OCI-LY7 (cell line): Measurements from ENCODE around the gene ALOX5. TPM values are rescaled to one million over a fixed set of nuclear protein-coding genes. Genes with fewer than 3 reads are reported as not detected.

Source experiments
- BruUV-seq: library from RNA; stranded (reverse); fragments of 400-500 nt; replicated peaks from 2 replicates; lab custom pipeline; 2021; lab: Mats Ljungman, UMichigan
- CTCF ChIA-PET: fragments of 300-600 bp; sonication (Branson Sonifier 250); formaldehyde crosslinking; loops from one replicate; lab custom pipeline; 2022; ENCODE audit warnings: antibody characterized with exemption; ENCODE audit not compliant: unreplicated experiment; lab: Charles Lee
- POLR2A ChIA-PET: fragments of 300-600 bp; sonication (Branson Sonifier 250); formaldehyde crosslinking; loops from one replicate; lab custom pipeline; 2022; ENCODE audit warnings: antibody characterized with exemption; lab: Charles Lee
- DNase-seq: peaks from one replicate; pipeline ENCODE4 v3.0.0-alpha.2; 2015; ENCODE audit warnings: low spot score
- H2AFZ ChIP-seq: fragments of 200-600 bp; sonication (generic), shearing (Covaris generic); 2 replicates; pipeline ENCODE4 v1.6.1; 2014; ENCODE audit warnings: mild to moderate bottlenecking, antibody characterized with exemption, low read length, moderate library complexity
- H3K27ac ChIP-seq: fragments of 200-600 bp; sonication (generic); 2 replicates; pipeline ENCODE4 v1.5.1; 2014; ENCODE audit warnings: mixed run types, low read depth, mild to moderate bottlenecking, moderate library complexity, low read length, inconsistent platforms; ENCODE audit not compliant: poor library complexity, severe bottlenecking
- H3K36me3 ChIP-seq: fragments of 200-600 bp; sonication (generic); 2 replicates; pipeline ENCODE4 v1.6.1; 2014; ENCODE audit warnings: mild to moderate bottlenecking, antibody characterized with exemption, low read length, moderate library complexity, mixed read lengths; ENCODE audit not compliant: insufficient read depth
- H3K4me1 ChIP-seq: fragments of 200-600 bp; sonication (generic); 2 replicates; pipeline ENCODE4 v1.5.1; 2014; ENCODE audit warnings: mild to moderate bottlenecking, low read length; ENCODE audit not compliant: insufficient read depth, poor library complexity, severe bottlenecking
- H3K4me2 ChIP-seq: fragments of 200-600 bp; sonication (generic); 2 replicates; pipeline ENCODE4 v1.6.1; 2014; ENCODE audit warnings: mild to moderate bottlenecking, low read length
- H3K4me3 ChIP-seq: fragments of 200-600 bp; sonication (generic); 2 replicates; pipeline ENCODE4 v1.5.1; 2014; ENCODE audit warnings: mild to moderate bottlenecking, low read depth, low read length; ENCODE audit not compliant: poor library complexity, severe bottlenecking
- H3K79me2 ChIP-seq: fragments of 200-600 bp; sonication (generic); 2 replicates; pipeline ENCODE4 v1.6.1; 2016; ENCODE audit warnings: low read depth, mild to moderate bottlenecking, low read length, moderate library complexity, mixed read lengths; ENCODE audit not compliant: insufficient read depth
- H3K9me2 ChIP-seq: fragments of 200-600 bp; sonication (generic); 2 replicates; pipeline ENCODE4 v1.6.1; 2016; ENCODE audit warnings: mild to moderate bottlenecking, low read length, mixed read lengths; ENCODE audit not compliant: insufficient read depth
- H3K9me3 ChIP-seq: fragments of 200-600 bp; sonication (generic); 2 replicates; pipeline ENCODE4 v1.6.1; 2014; ENCODE audit warnings: mild to moderate bottlenecking, mixed run types, low read length, mixed read lengths
- H4K20me1 ChIP-seq: fragments of 200-600 bp; sonication (generic); 2 replicates; pipeline ENCODE4 v1.6.1; 2014; ENCODE audit warnings: mild to moderate bottlenecking, antibody characterized with exemption, low read length, moderate library complexity, mixed read lengths; ENCODE audit not compliant: insufficient read depth
- EZH2phosphoT487 ChIP-seq: fragments of 200-600 bp; sonication (generic); IDR thresholded peaks from 2 replicates; pipeline ENCODE4 v1.6.1; 2018; ENCODE audit warnings: low read depth, borderline replicate concordance, mild to moderate bottlenecking, mixed run types, antibody characterized with exemption, low read length, moderate library complexity, mixed read lengths
- intact Hi-C: fragments of 100-400 bp; cut with micrococcal nuclease; formaldehyde crosslinking; loops from one replicate; pipeline ENCODE4 v1.10.0; 2022; ENCODE audit not compliant: unreplicated experiment
- total RNA-seq, 2 experiments: library from RNA; depleted of rRNA in 1 of 2; stranded (reverse); fragments of >200 nt in 1 of 2; shearing (Covaris generic) in 1 of 2; gene quantifications; 2 replicates each; pipeline ENCODE4 v1.2.3, GENCODE V29; 2014 to 2022
- TF ChIP-seq, protein P1 (sequence below): fragments of 200-600 bp; sonication (generic); conservative IDR thresholded peaks from 2 replicates; pipeline ENCODE4 v1.5.1; 2014; ENCODE audit warnings: mild to moderate bottlenecking, antibody characterized with exemption, low read length, moderate library complexity, mixed read lengths

Gene ALOX5
- total RNA-seq, 2 experiments from 2014 or later: 139 to 164 TPM

DNA sequence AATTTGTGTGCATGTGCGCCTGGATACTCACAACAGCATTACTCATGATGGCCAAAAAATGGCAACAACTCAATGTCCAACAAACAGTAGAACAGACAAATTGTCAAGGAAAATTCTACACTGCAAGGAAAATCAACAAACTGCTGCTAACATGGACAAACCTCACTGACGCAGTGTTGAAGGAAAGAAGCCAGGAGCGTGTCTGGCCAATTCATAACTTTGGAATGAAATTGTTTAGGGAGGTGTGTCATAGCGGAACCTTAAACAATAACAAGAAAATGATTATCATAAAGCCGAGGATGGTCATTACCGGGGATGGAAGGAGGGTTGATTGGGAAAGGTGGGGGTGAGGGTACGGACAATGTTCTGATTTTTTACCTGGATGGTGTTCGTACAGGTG is 29.1 kb downstream of the ALOX5 start:
- BruUV-seq: no TSS peak

DNA sequence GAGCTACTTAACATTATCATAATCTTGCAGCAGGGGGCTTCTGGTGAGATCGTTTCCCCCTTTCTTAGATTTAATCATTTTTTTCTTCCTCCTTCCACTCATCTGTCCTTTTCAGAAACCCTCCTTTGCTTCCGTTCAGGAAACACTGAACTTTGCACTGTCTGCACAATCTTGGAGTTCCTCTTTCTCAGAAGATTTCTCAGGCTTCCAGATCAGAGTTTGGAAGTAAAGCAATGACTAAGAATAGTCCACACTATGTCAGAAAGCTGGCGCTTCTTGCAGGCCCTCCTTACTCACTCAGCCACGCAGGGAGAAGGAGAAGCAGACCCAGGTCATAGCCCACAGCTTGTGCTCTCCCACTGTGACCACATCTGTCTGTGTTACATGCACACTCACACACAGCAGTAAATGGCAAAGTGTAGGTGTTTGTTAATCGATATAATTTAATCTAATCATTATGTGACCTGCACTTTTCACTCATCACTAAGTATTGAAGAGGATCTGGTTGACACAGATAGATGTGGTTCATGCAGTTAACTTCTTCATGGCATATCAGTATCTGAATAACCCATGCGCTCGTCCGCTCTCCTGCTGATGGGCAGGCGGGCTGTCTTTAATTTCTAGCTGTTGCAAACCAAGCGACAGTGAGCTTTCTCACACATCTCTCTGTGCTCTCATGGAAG is 30.2 kb downstream of the ALOX5 start:
- Histone ChIP-seq H3K4me1 (no peaks in the 10 kb centered on the region), H3K9me2 (no peaks in the 10 kb centered on the region), H2AFZ (no peak overlapping the region), H4K20me1 (no peaks in the 10 kb centered on the region), H3K79me2 (peaks cover 17% of the 10 kb centered on the region; the same call in 1 of the 2 replicates), H3K4me2 (no peak overlapping the region), H3K9me3 (no peaks in the 10 kb centered on the region), H3K36me3 (peaks cover 100% of the 10 kb centered on the region), H3K27ac (no peak overlapping the region), H3K4me3 (no peak overlapping the region)
- intact Hi-C loops: no loop called here
- no peak for DNase-seq
- TF ChIP-seq EZH2phosphoT487: no peak
- TF ChIP-seq, protein P1, sequence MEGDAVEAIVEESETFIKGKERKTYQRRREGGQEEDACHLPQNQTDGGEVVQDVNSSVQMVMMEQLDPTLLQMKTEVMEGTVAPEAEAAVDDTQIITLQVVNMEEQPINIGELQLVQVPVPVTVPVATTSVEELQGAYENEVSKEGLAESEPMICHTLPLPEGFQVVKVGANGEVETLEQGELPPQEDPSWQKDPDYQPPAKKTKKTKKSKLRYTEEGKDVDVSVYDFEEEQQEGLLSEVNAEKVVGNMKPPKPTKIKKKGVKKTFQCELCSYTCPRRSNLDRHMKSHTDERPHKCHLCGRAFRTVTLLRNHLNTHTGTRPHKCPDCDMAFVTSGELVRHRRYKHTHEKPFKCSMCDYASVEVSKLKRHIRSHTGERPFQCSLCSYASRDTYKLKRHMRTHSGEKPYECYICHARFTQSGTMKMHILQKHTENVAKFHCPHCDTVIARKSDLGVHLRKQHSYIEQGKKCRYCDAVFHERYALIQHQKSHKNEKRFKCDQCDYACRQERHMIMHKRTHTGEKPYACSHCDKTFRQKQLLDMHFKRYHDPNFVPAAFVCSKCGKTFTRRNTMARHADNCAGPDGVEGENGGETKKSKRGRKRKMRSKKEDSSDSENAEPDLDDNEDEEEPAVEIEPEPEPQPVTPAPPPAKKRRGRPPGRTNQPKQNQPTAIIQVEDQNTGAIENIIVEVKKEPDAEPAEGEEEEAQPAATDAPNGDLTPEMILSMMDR: no peak
- CTCF ChIA-PET: no interaction called here
- POLR2A ChIA-PET: no interaction called here
- no TSS peak for BruUV-seq

More for the DNA sequence above, 29.1 kb downstream of the ALOX5 start:
- Histone ChIP-seq H2AFZ (no peak overlapping the region), H3K4me3 (no peak overlapping the region), H3K9me3 (no peaks in the 10 kb centered on the region), H3K79me2 (peaks cover 17% of the 10 kb centered on the region; the same call in 1 of the 2 replicates), H3K4me2 (no peak overlapping the region), H3K4me1 (no peaks in the 10 kb centered on the region), H3K9me2 (no peaks in the 10 kb centered on the region), H3K36me3 (peaks cover 100% of the 10 kb centered on the region), H4K20me1 (no peaks in the 10 kb centered on the region), H3K27ac (no peak overlapping the region)
- CTCF ChIA-PET: no interaction called here
- POLR2A ChIA-PET: no interaction called here
- TF ChIP-seq EZH2phosphoT487: no peak
- TF ChIP-seq, protein P1: no peak
- intact Hi-C loops: no loop called here
- DNase-seq: no peak

GRCh38 chr10:45404770-45405120 is 30.7 kb downstream of the ALOX5 start:
- no peak for DNase-seq
- no peak for TF ChIP-seq EZH2phosphoT487
- TF ChIP-seq, protein P1: no peak
- Histone ChIP-seq H3K27ac (no peak overlapping the region), H3K4me2 (no peak overlapping the region), H3K4me3 (no peak overlapping the region), H4K20me1 (no peaks in the 10 kb centered on the region), H3K9me2 (no peaks in the 10 kb centered on the region), H2AFZ (no peak overlapping the region), H3K36me3 (peaks cover 100% of the 10 kb centered on the region), H3K79me2 (peaks cover 17% of the 10 kb centered on the region; the same call in 1 of the 2 replicates), H3K9me3 (no peaks in the 10 kb centered on the region), H3K4me1 (no peaks in the 10 kb centered on the region)
- CTCF ChIA-PET: no interaction called here
- POLR2A ChIA-PET: interaction anchor here (1.2 kb wide), 1 partner anchor 80 kb away, joined by 3 read pairs; no protein-coding TSS in a partner anchor
- BruUV-seq: no TSS peak
- intact Hi-C loops: no loop called here
